Right lobe of liver (tissue), 4 donors: ENCODE measurements around the gene SLC2A2.

Experiments used
- CTCF ChIP-seq, 4 donors: fragments of 200-600 bp in 3 of 4; fragments of 450-650 bp in 1 of 4; IDR thresholded peaks; one replicate each; pipeline versions ENCODE4 v1.5.1 to v1.8.0; 2016 to 2022; ENCODE audit warnings: antibody characterized with exemption in 4 of 4, mild to moderate bottlenecking in 2 of 4
- POLR2A ChIP-seq: fragments of 450-650 bp; IDR thresholded peaks from one replicate; pipeline ENCODE4 v1.6.1; 2017; ENCODE audit warnings: antibody characterized with exemption, mild to moderate bottlenecking
- donor health status: DM: no; HTN: no; CAD: no.
- donor health status: DM: no; HTN: no; CAD: no.
- donor health status: DM: no; HTN: yes; CAD: no.

DNA sequence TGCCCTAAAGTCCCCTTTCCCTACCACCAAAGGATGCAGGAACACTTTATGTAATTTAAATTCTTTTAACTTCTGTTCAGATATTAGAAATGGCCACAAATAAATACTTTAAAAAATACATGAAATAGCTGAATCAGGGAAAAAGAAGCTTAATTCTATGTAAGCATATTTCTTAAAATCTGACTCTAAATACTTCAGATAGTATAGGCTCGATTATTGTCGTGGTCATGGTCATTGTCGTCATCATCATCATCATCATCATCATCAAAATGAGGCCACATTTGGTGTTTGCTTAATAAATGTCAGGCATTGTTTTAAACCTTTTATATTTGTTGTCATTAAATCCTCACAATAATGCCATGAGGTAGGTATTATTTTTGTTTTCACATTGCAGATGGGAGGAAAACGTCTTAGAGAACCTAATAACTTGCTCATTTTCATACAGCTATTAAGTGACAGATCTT lies 14.6 kb downstream of the SLC2A2 start:
- TF ChIP-seq CTCF (IDR thresholded peaks at IDR 0.05) (no peak), POLR2A (no peak)
